ENCODE data around the gene HIVEP1.
"Not testable (repeated sequence)": the region's sequence is repeated elsewhere in the genome, so short reads cannot be mapped to it uniquely, and the experiment has no call there.

HIVEP1 gene

GRCh38 chr6:12129523-12129922, 117.4 kb downstream of the HIVEP1 start:
- no peak for DNase-seq

DNA sequence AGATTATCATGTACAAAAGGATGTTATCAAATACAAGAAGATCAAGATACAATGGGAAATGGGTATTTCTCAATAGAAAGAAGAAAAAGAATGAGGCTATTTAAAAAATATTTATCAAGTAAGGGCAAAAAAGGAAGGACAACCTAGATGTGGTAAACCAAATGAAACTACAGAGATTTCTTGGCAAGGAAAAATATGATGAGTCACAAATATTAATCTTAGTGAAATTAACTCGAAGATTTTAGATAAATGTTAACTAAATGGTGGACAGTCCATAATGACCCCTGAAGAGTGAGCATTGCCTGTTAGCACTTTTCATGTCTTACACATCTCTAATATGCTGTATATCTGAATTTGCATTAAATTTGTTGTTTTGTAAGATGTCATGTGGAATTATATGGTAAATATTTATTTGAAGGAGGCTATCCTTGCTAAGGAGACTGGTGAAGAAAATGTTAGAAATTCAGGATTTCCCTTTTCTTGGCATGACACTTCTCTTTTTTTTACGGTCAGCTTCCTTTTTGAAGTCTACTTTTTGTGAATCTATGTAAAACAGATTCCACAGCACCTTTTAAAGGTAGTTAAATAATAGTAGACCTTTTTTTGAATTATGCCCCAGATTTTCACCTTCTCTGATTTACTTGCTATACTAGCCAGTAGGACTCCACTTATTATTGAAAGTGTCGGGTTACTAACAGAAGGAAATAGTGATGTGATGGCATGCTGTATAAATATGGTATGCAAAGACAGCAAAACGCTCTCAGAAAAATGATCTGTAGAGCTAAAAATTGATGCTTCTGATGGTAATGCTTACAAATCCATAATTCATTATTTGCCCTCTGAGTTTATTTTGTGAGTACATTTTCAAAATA, 120.5 kb downstream of the HIVEP1 start:
- DNase-seq = no peak

- DNase-seq = no peak
Measured at GRCh38 chr6:12134581-12134980, 122.5 kb downstream of the HIVEP1 start.

GRCh38 chr6:12134991-12135390, 122.9 kb downstream of the HIVEP1 start:
- no peak for DNase-seq

DNA sequence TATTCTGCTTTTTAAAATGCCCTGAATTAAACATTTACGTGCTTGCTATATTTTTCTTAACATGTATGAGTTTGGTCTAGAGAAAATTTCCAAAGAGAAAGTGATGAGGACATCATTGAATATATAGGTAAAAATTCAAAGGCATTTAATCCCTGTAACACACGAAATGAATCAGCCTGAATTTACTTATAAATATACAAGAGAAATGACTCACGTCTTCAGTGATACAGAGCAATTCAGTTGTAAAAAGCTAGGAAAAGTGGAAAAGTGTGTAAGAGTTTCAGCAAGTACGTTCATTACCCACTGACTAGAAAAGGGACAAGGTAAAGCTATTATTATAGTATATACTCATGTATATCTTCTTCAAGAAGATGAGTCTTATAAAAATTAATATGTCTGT, 124.8 kb downstream of the HIVEP1 start:
- no peak for DNase-seq

DNA sequence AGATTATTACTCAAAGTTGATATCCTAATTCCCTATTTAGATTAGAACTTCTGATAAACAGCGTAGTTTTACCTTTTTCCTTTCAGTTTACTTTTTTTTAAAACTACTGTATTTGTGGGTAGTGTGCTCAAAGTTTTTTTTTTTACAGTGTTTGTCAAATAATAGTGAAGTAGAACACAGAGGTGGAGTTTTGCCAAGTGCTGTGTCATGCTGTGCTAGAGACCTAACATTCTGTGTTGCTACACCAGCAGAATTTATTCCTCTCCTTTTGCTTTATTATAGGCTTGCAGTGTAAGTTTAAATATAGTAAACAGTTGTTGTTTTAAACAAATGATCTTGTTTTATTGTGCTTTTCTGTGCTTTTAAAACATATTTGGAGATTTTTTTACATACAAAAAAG, 125.4 kb downstream of the HIVEP1 start:
- DNase-seq = no peak

DNA sequence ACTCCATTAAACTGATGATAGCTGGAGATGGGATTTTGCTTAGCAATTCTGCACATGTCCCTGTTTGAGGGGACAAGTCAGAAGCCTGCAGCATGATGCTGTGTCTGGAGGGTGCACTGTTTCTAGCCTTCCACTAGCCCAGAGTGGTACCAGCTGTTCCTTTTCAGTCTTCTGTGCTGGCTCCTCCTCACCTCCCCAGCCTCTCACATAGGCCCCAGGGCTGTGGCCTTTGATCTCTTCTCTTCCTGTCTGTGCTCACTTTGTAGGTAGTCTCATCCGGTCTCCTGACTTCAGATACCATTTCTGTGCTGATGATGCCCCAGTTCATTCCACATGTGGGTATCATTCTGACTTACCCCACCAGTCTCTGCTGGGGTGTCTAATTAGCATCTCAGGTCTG, 126.3 kb downstream of the HIVEP1 start:
- DNase-seq = no peak

DNA sequence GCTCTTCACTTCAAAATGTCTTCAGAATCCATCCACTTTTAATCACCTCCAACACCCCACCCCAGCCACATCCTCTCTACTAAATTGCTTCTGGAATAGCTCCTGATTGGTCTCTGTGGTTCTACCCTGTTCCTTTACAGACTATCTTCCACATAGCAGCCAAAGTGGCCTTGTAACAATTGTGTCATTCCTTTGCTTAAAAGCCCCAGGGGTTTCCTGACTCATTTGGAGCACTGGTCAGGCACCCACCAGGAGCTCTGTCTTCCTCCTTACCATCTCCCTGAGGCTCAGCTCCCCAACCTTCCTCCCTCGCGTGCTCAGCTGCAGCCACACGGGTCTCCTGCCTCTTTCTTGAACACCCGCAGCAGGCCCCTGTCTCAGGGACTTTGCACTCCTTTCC, 126.8 kb downstream of the HIVEP1 start:
- DNase-seq = no peak

- DNase-seq = no peak
Measured at GRCh38 chr6:12147557-12148316, 135.6 kb downstream of the HIVEP1 start.

- DNase-seq = no peak
Measured at GRCh38 chr6:12148317-12148801, 136.2 kb downstream of the HIVEP1 start.

DNA sequence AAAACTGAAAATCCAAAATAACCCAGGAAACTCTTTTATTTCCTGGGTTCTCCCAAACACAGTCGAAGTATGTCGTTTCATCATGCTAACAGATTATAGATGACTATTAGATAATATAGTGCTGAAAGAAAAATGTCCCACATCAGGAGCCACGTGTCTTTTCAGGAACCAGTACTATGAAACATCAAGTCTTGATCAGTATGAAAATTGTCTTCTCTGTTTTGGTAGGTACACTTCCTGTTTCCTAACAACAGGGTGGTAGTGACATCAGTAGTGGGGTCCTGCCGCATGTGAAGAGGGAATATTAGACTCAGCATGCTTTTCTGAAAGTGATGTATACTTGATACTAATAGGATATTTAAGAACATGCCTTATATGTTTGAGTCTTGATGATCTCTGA, 136.7 kb downstream of the HIVEP1 start:
- DNase-seq = no peak

- no peak for DNase-seq
Measured at GRCh38 chr6:12149944-12150510, 137.9 kb downstream of the HIVEP1 start.

DNA sequence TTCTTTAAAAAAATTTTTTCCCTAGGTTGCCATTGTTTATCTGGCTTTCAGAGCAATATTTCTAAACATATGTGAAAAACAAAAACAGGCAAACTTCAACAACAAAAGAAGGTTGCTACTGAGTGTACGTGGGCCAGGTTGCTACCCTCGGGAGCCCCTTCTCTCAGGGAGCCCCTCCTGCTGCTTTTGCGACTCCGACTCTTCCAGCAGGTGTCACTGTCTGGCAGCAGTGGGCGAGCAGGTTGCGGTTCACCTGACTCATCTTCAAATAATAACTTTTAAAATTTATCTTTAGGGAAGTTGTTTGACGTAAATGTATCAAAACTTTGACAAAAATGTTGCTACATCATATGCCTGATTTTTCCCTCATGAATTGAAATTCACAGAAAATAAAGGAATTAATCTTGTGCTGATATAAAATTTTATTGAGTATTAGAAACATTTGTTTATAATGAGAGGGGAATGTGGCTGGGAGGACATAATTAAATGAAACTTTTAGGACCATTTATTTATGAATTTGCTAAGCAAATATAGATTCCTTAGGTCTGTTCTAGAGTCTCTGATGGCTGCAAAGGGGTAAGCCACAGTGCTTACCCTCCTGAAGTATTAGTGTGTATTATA, 138.8 kb downstream of the HIVEP1 start:
- no peak for DNase-seq

DNA sequence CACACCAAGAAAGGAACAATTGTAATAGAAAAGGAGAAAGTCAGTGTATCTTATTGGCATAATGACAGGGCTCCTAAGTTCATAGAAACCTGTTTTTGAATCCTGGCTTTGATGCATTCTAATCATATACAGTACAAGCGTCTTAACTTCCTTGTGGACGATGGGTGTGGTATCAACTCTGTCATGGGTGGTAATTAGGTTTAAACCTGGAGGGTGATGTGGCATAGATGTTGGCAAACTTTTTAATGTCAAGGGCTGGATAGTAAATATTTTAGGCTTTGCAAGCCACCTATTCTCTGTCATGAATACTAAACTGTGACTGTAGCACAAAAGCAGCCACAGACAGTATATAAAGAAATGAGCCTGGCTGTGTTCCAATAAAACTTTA, 139.3 kb downstream of the HIVEP1 start:
- DNase-seq = no peak

- DNase-seq = no peak
Measured at GRCh38 chr6:12152023-12152970, 140.2 kb downstream of the HIVEP1 start.

DNA sequence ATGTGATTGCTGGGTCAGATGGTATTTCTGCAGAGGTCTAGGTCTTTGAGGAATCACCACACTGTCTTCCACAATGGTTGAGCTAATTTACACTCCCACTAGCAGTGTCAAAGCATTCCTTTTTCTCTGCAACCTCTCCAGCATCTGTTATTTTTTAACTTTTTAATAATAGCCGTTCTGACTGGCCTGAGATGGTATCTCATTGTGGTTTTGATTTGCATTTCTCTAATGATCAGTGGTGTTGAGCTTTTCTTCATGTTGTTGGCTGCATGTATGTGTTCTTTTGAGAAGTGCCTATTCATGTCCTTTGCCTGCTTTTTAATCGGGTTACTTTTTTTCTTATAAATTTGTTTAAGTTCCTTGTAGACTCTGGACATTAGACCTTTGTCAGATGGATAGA, 143.7 kb downstream of the HIVEP1 start:
- not testable (repeated sequence) for DNase-seq

- no peak for DNase-seq
Measured at GRCh38 chr6:12158686-12159415, 146.7 kb downstream of the HIVEP1 start.

DNA sequence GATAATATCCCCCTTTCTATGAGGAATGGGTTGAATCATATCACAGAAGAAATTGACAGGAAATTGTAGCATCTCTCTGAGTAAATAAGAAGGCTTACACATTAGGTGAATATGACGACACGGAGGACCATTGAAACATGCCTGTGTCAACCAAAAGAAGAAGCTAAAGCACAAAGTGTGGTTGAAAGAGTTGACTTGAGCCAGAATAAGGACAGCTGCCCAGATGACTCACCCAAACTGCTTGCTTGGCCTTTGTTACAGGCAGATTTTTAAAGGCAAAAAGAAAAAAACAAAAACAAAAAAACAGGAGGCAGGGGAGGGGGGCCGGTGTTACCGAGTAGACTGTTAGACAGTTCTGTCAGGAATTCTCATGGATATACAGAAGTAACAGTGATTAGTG, 148.2 kb downstream of the HIVEP1 start:
- DNase-seq = no peak

GRCh38 chr6:12162213-12162612, 150.1 kb downstream of the HIVEP1 start:
- DNase-seq = no peak

DNA sequence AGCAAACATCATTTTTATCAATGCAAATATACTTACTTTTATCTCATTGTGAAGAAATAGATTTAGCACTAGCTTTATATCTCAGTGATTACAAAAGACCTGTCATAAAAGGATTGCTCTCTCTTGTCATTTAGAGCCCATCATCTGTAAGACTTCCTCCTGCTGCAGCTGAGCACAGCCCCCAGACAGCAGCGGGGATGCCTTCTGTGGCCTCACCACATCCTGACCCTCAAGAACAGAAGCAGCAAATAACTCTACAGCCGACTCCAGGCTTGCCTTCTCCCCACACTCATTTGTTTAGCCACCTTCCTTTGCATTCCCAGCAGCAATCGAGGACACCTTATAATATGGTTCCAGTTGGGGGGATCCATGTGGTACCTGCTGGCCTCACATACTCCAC, 151.0 kb downstream of the HIVEP1 start:
- no peak for DNase-seq

DNA sequence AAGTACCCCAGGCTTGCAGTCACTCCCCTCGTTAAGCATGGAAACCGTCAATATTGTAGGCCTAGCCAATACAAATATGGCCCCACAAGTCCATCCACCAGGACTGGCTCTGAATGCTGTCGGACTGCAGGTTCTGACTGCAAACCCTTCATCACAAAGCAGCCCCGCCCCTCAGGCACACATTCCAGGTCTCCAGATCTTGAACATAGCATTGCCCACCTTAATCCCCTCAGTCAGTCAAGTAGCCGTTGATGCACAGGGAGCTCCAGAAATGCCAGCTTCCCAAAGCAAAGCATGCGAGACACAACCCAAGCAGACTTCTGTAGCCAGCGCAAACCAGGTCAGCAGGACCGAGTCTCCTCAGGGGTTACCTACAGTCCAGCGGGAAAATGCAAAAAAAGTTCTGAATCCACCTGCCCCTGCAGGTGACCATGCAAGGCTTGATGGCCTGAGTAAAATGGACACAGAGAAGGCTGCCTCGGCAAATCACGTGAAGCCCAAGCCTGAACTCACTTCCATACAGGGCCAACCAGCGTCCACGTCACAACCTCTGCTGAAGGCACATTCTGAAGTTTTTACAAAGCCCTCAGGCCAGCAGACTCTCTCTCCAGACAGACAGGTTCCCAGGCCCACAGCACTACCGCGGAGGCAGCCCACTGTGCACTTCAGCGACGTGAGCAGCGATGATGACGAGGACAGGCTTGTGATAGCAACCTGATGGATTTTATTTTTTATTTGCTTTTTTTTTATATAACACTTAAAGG, 151.8 kb downstream of the HIVEP1 start:
- no peak for DNase-seq
